GM19438 (cell line): ENCODE results near the gene KLK10.
"Not testable (repeated sequence)": the region's sequence is repeated elsewhere in the genome, so short reads cannot be mapped to it uniquely, and the experiment has no call there.

ENCODE experiments used
- ATAC-seq: cut with Tn5 transposase; IDR thresholded peaks from one replicate; pipeline ENCODE4 v1.9.1; 2021; ENCODE audit warnings: low read depth; ENCODE audit not compliant: unreplicated experiment

Gene KLK10

GRCh38 chr19:50972795-50973376 is 46.6 kb downstream of the KLK10 start:
- ATAC-seq, result no peak

- ATAC-seq, result not testable (repeated sequence)
These were observed 49.7 kb downstream of the KLK10 start for GRCh38 chr19:50969810-50970209.

GRCh38 chr19:50969413-50969760 is 50.1 kb downstream of the KLK10 start, which contains the start of gene KLK6:
KLK6 (minus strand) TSS chr19:50969591; CDS start chr19:50968104, 1,487 bp downstream.
- ATAC-seq, result no peak

- ATAC-seq, result no peak
These were observed 50.6 kb downstream of the KLK10 start for GRCh38 chr19:50968716-50969412.

- no peak for ATAC-seq
These were observed 51.4 kb downstream of the KLK10 start for GRCh38 chr19:50967929-50968715.

- no peak for ATAC-seq
These were observed 55.2 kb downstream of the KLK10 start for GRCh38 chr19:50964266-50964665.

GRCh38 chr19:50963381-50963780 is 56.1 kb downstream of the KLK10 start:
- no peak for ATAC-seq
